NCI-H748 treated with DMSO at 0.1 percent for 48 hours (cell line): ENCODE data around the gene AGBL1.

Source experiments
- DNase-seq: peaks from one replicate; lab custom pipeline; 2025; lab: John Stamatoyannopoulos, UW

Gene AGBL1

GRCh38 chr15:86590461-86590860, 510.8 kb downstream of the AGBL1 start:
- DNase-seq = no peak

- DNase-seq = no peak
These were observed 511.5 kb downstream of the AGBL1 start for GRCh38 chr15:86591158-86591557.

- no peak for DNase-seq
These were observed 512.5 kb downstream of the AGBL1 start for GRCh38 chr15:86591994-86592735.

- no peak for DNase-seq
These were observed 516.1 kb downstream of the AGBL1 start for GRCh38 chr15:86595741-86596140.

- DNase-seq = no peak
These were observed 523.8 kb downstream of the AGBL1 start for GRCh38 chr15:86603466-86603865.

GRCh38 chr15:86608461-86609205, 529.0 kb downstream of the AGBL1 start:
- no peak for DNase-seq

- DNase-seq = no peak
These were observed 529.6 kb downstream of the AGBL1 start for GRCh38 chr15:86609275-86609674.

- no peak for DNase-seq
These were observed 530.4 kb downstream of the AGBL1 start for GRCh38 chr15:86610038-86610437.

- no peak for DNase-seq
These were observed 531.9 kb downstream of the AGBL1 start for GRCh38 chr15:86611417-86612040.

- DNase-seq = no peak
These were observed 535.7 kb downstream of the AGBL1 start for GRCh38 chr15:86615411-86615810.

- no peak for DNase-seq
These were observed 536.1 kb downstream of the AGBL1 start for GRCh38 chr15:86615816-86616215.

- no peak for DNase-seq
These were observed 537.1 kb downstream of the AGBL1 start for GRCh38 chr15:86616771-86617170.

GRCh38 chr15:86620157-86620556, 540.5 kb downstream of the AGBL1 start:
- DNase-seq = no peak

- DNase-seq = no peak
These were observed 541.1 kb downstream of the AGBL1 start for GRCh38 chr15:86620641-86621349.

GRCh38 chr15:86623236-86623635, 543.6 kb downstream of the AGBL1 start:
- no peak for DNase-seq

GRCh38 chr15:86624261-86625036, 544.8 kb downstream of the AGBL1 start:
- peak; percentile 31 for DNase-seq

- DNase-seq = no peak
These were observed 550.0 kb downstream of the AGBL1 start for GRCh38 chr15:86629409-86630356.

- no peak for DNase-seq
These were observed 551.3 kb downstream of the AGBL1 start for GRCh38 chr15:86630946-86631345.

GRCh38 chr15:86634146-86634545, 554.5 kb downstream of the AGBL1 start:
- DNase-seq = no peak

GRCh38 chr15:86634992-86635638, 555.4 kb downstream of the AGBL1 start:
- no peak for DNase-seq
